SK-N-SH treated with all-trans-retinoic acid at 6 μM for 48 hours (cell line): ENCODE data around the gene BRI3.

Source experiments
- ATAC-seq: fragments of 200-7000 bp; cut with Tn5 transposase; 3 replicates; pipeline ENCODE4 v1.9.1; 2020; ENCODE audit warnings: mild to moderate bottlenecking, moderate library complexity
- ARNTL ChIP-seq: fragments of 450-650 bp; formaldehyde crosslinking; IDR thresholded peaks from 2 replicates; pipeline ENCODE4 v1.5.0; 2020; ENCODE audit warnings: low read depth, mild to moderate bottlenecking, moderate library complexity, borderline replicate concordance
- BACH2 ChIP-seq: fragments of 250-450 bp; sonication (Bioruptor Pico); IDR thresholded peaks from 2 replicates; pipeline ENCODE4 v1.9.0; 2021; ENCODE audit warnings: mild to moderate bottlenecking, borderline replicate concordance
- CSDC2 ChIP-seq: fragments of 250-450 bp; sonication (Bioruptor Pico); IDR thresholded peaks from 2 replicates; pipeline ENCODE4 v1.5.0; 2020; ENCODE audit warnings: mild to moderate bottlenecking, moderate library complexity
- CSRNP3 ChIP-seq: fragments of 250-450 bp; sonication (Bioruptor Pico); IDR thresholded peaks from 2 replicates; pipeline ENCODE4 v1.5.1; 2021; ENCODE audit warnings: mild to moderate bottlenecking, moderate library complexity
- GLIS3 ChIP-seq: fragments of 250-450 bp; sonication (Bioruptor Pico); IDR thresholded peaks from 2 replicates; pipeline ENCODE4 v1.5.0; 2020; ENCODE audit warnings: mild to moderate bottlenecking, moderate library complexity
- ISL1 ChIP-seq: fragments of 250-450 bp; sonication (Bioruptor Pico); IDR thresholded peaks from 2 replicates; pipeline ENCODE4 v2.1.2; 2022; ENCODE audit warnings: mild to moderate bottlenecking, moderate library complexity
- OSR1 ChIP-seq: fragments of 250-450 bp; sonication (Bioruptor Pico); IDR thresholded peaks from 2 replicates; pipeline ENCODE4 v1.8.0; 2022; ENCODE audit warnings: moderate library complexity, mild to moderate bottlenecking, inconsistent platforms
- PPARA ChIP-seq: fragments of 250-450 bp; sonication (Bioruptor Pico); IDR thresholded peaks from 2 replicates; pipeline ENCODE4 v1.5.0; 2020; ENCODE audit warnings: mild to moderate bottlenecking, borderline replicate concordance
- SNAI2 ChIP-seq: fragments of 250-450 bp; sonication (Bioruptor Pico); IDR thresholded peaks from 2 replicates; pipeline ENCODE4 v1.5.0; 2020; ENCODE audit warnings: mild to moderate bottlenecking, moderate library complexity
- TCF4 ChIP-seq: fragments of 250-450 bp; sonication (Bioruptor Pico); IDR thresholded peaks from 2 replicates; pipeline ENCODE4 v1.8.0; 2021; ENCODE audit warnings: mild to moderate bottlenecking, moderate library complexity, borderline replicate concordance
- TOX ChIP-seq: fragments of 250-450 bp; sonication (Bioruptor Pico); IDR thresholded peaks from 2 replicates; pipeline ENCODE4 v1.8.0; 2021; ENCODE audit warnings: mild to moderate bottlenecking, moderate library complexity, borderline replicate concordance
- ZC3H10 ChIP-seq: fragments of 250-450 bp; sonication (Bioruptor Pico); IDR thresholded peaks from 2 replicates; pipeline ENCODE4 v1.5.1; 2021; ENCODE audit warnings: mild to moderate bottlenecking, moderate library complexity
- ZFP3 ChIP-seq: fragments of 250-450 bp; sonication (Bioruptor Pico); IDR thresholded peaks from 2 replicates; pipeline ENCODE4 v1.5.0; 2020; ENCODE audit warnings: mild to moderate bottlenecking, moderate library complexity
- ZFP30 ChIP-seq: fragments of 450-650 bp; formaldehyde crosslinking; IDR thresholded peaks from 2 replicates; pipeline ENCODE4 v1.5.0; 2022; ENCODE audit warnings: mild to moderate bottlenecking, moderate library complexity
- ZNF565 ChIP-seq: fragments of 450-650 bp; formaldehyde crosslinking; conservative IDR thresholded peaks from 2 replicates; pipeline ENCODE4 v1.5.0; 2020; ENCODE audit warnings: low read depth, mild to moderate bottlenecking, moderate library complexity
- ZNF70 ChIP-seq: fragments of 450-650 bp; formaldehyde crosslinking; IDR thresholded peaks from 2 replicates; pipeline ENCODE4 v1.5.0; 2020; ENCODE audit warnings: mild to moderate bottlenecking, moderate library complexity
- ZNF8 ChIP-seq: fragments of 450-650 bp; formaldehyde crosslinking; IDR thresholded peaks from 2 replicates; pipeline ENCODE4 v1.5.0; 2020; ENCODE audit warnings: mild to moderate bottlenecking, moderate library complexity
- TF ChIP-seq, protein P1 (sequence below): fragments of 250-450 bp; sonication (Bioruptor Pico); IDR thresholded peaks from 2 replicates; pipeline ENCODE4 v1.8.0; 2021; ENCODE audit warnings: low read depth, mild to moderate bottlenecking, moderate library complexity, borderline replicate concordance
- TF ChIP-seq, protein P2 (sequence below): fragments of 250-450 bp; sonication (Bioruptor Pico); IDR thresholded peaks from 2 replicates; pipeline ENCODE4 v1.8.0; 2020; ENCODE audit warnings: mild to moderate bottlenecking, moderate library complexity, borderline replicate concordance
- TF ChIP-seq, protein P3 (sequence below): fragments of 250-450 bp; sonication (Bioruptor Pico); IDR thresholded peaks from 2 replicates; pipeline ENCODE4 v1.5.0; 2020; ENCODE audit warnings: mild to moderate bottlenecking, moderate library complexity

The BRI3 gene

DNA sequence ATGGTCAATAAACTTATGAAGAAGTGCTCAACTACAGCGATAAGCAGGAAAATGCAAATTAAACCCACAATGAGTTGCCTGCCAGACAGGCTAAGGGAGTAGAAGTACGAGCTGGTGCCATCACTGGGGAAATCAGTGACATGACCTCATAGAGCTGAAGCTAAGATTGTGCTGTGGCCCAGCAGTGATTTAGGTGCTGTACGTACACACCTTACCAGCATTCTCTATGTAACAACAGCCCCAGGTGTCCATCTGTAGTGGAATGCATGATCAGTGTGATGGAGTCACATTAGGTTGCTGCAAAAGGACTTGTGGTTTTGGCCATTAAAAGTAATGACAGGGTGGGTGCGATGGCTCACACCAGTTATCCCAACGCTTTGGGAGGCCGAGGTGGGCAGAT is 23.8 kb upstream of the BRI3 start:
- ATAC-seq: no peak

DNA sequence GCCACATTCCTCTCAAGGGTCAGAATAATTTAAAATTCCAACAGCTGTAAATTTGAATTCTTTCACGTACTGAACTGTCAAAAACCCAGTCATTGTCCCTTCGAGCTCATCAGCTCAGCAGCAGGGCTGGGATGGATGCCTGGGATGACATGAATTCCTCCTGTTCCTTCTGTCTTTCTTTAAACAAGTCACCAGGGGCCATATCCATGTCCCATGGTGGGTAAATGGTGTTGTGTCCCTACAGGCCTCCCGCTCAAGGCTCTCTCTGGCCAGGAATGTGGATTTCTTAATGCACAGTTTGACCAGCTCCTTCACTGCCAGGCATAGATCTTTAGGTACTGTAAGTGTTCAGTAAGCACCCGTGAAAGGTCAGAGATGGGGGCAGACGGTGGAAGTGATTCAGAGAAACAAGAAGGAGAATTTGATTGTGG is 15.6 kb upstream of the BRI3 start:
- TF ChIP-seq ZFP3 (CRISPR knock-in tag): no peak
- TF ChIP-seq CSDC2 (CRISPR knock-in tag): no peak
- TF ChIP-seq GLIS3 (CRISPR knock-in tag): no peak
- TF ChIP-seq TOX (CRISPR knock-in tag): no peak
- TF ChIP-seq, protein P1, sequence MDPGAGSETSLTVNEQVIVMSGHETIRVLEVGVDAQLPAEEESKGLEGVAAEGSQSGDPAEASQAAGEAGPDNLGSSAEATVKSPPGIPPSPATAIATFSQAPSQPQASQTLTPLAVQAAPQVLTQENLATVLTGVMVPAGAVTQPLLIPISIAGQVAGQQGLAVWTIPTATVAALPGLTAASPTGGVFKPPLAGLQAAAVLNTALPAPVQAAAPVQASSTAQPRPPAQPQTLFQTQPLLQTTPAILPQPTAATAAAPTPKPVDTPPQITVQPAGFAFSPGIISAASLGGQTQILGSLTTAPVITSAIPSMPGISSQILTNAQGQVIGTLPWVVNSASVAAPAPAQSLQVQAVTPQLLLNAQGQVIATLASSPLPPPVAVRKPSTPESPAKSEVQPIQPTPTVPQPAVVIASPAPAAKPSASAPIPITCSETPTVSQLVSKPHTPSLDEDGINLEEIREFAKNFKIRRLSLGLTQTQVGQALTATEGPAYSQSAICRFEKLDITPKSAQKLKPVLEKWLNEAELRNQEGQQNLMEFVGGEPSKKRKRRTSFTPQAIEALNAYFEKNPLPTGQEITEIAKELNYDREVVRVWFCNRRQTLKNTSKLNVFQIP (CRISPR knock-in tag): no peak
- no peak for TF ChIP-seq ZNF565 (CRISPR knock-in tag)
- no peak for TF ChIP-seq CSRNP3
- no peak for TF ChIP-seq ZFP30 (CRISPR knock-in tag)
- TF ChIP-seq ZNF8: no peak
- no peak for TF ChIP-seq OSR1 (CRISPR knock-in tag)
- TF ChIP-seq PPARA: no peak
- TF ChIP-seq TCF4 (CRISPR knock-in tag): no peak
- ATAC-seq: peak; percentile 54

More for the DNA sequence above, 23.8 kb upstream of the BRI3 start:
- TF ChIP-seq OSR1 (CRISPR knock-in tag) (no peak), ZFP30 (CRISPR knock-in tag) (no peak), ZNF565 (CRISPR knock-in tag) (no peak), TCF4 (CRISPR knock-in tag) (no peak), BACH2 (CRISPR knock-in tag) (no peak), CSRNP3 (no peak), CSDC2 (CRISPR knock-in tag) (no peak), ARNTL (CRISPR knock-in tag) (no peak), ZNF8 (no peak), ZC3H10 (CRISPR knock-in tag) (no peak), ISL1 (CRISPR knock-in tag) (no peak), GLIS3 (CRISPR knock-in tag) (no peak)
- TF ChIP-seq, protein P2, sequence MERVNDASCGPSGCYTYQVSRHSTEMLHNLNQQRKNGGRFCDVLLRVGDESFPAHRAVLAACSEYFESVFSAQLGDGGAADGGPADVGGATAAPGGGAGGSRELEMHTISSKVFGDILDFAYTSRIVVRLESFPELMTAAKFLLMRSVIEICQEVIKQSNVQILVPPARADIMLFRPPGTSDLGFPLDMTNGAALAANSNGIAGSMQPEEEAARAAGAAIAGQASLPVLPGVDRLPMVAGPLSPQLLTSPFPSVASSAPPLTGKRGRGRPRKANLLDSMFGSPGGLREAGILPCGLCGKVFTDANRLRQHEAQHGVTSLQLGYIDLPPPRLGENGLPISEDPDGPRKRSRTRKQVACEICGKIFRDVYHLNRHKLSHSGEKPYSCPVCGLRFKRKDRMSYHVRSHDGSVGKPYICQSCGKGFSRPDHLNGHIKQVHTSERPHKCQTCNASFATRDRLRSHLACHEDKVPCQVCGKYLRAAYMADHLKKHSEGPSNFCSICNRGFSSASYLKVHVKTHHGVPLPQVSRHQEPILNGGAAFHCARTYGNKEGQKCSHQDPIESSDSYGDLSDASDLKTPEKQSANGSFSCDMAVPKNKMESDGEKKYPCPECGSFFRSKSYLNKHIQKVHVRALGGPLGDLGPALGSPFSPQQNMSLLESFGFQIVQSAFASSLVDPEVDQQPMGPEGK (CRISPR knock-in tag): no peak
- TF ChIP-seq, protein P3, sequence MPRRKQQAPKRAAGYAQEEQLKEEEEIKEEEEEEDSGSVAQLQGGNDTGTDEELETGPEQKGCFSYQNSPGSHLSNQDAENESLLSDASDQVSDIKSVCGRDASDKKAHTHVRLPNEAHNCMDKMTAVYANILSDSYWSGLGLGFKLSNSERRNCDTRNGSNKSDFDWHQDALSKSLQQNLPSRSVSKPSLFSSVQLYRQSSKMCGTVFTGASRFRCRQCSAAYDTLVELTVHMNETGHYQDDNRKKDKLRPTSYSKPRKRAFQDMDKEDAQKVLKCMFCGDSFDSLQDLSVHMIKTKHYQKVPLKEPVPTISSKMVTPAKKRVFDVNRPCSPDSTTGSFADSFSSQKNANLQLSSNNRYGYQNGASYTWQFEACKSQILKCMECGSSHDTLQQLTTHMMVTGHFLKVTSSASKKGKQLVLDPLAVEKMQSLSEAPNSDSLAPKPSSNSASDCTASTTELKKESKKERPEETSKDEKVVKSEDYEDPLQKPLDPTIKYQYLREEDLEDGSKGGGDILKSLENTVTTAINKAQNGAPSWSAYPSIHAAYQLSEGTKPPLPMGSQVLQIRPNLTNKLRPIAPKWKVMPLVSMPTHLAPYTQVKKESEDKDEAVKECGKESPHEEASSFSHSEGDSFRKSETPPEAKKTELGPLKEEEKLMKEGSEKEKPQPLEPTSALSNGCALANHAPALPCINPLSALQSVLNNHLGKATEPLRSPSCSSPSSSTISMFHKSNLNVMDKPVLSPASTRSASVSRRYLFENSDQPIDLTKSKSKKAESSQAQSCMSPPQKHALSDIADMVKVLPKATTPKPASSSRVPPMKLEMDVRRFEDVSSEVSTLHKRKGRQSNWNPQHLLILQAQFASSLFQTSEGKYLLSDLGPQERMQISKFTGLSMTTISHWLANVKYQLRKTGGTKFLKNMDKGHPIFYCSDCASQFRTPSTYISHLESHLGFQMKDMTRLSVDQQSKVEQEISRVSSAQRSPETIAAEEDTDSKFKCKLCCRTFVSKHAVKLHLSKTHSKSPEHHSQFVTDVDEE: no peak

- peak; percentile 72 for ATAC-seq
- TF ChIP-seq ZFP30 (CRISPR knock-in tag): no peak
- TF ChIP-seq ISL1 (CRISPR knock-in tag): no peak
- no peak for TF ChIP-seq OSR1 (CRISPR knock-in tag)
- TF ChIP-seq ZNF565 (CRISPR knock-in tag): no peak
- TF ChIP-seq ZC3H10 (CRISPR knock-in tag): no peak
- no peak for TF ChIP-seq TOX (CRISPR knock-in tag)
- TF ChIP-seq PPARA: no peak
- TF ChIP-seq CSDC2 (CRISPR knock-in tag): no peak
- TF ChIP-seq, protein P3: no peak
- TF ChIP-seq ZFP3 (CRISPR knock-in tag): no peak
- no peak for TF ChIP-seq GLIS3 (CRISPR knock-in tag)
- no peak for TF ChIP-seq TCF4 (CRISPR knock-in tag)
- TF ChIP-seq BACH2 (CRISPR knock-in tag): no peak
- no peak for TF ChIP-seq ZNF70 (CRISPR knock-in tag)
- no peak for TF ChIP-seq SNAI2
- TF ChIP-seq, protein P1 (CRISPR knock-in tag): no peak
Measured at GRCh38 chr7:98266840-98267239, 14.6 kb upstream of the BRI3 start.
